HFFc6 (cell line): ENCODE data around the gene SNAP91. TPM values are rescaled to one million over a fixed set of nuclear protein-coding genes. Genes with fewer than 3 reads are reported as not detected.
"Not testable (repeated sequence)": the region's sequence is repeated elsewhere in the genome, so short reads cannot be mapped to it uniquely, and the experiment has no call there.

Source experiments
- DNase-seq: peaks from one replicate; pipeline ENCODE4 v3.0.0-alpha.2; 2018
- H3K27ac Mint-ChIP-seq: 2 replicates; pipeline ENCODE4 v1.8.0; 2020; ENCODE audit warnings: mild to moderate bottlenecking, mixed read lengths
- H3K27me3 Mint-ChIP-seq: 2 replicates; pipeline ENCODE4 v1.8.0; 2021; ENCODE audit warnings: mild to moderate bottlenecking, moderate library complexity, mixed read lengths; ENCODE audit not compliant: insufficient read depth
- H3K36me3 Mint-ChIP-seq: 2 replicates; pipeline ENCODE4 v1.8.0; 2021; ENCODE audit warnings: low read depth, mixed read lengths
- H3K4me1 Mint-ChIP-seq: 2 replicates; pipeline ENCODE4 v1.8.0; 2020; ENCODE audit warnings: low read depth, mixed read lengths
- H3K4me3 Mint-ChIP-seq: 2 replicates; pipeline ENCODE4 v1.8.0; 2020; ENCODE audit warnings: mild to moderate bottlenecking, moderate library complexity, mixed read lengths
- H3K9me3 Mint-ChIP-seq: 2 replicates; pipeline ENCODE4 v1.8.0; 2020; ENCODE audit warnings: mild to moderate bottlenecking, mixed read lengths
- long read RNA-seq: library from polyadenylated mRNA; unstranded; transcript quantifications from one replicate; pipeline ENCODE4 v2.0.0, GENCODE V29; 2019
- total RNA-seq, 6 experiments: library from RNA; stranded (reverse); fragmentation: NEBNext Ultra II Directional; extraction: Animal tissue kit (Norgen Biotek cat#: 25700); gene quantifications; 2 replicates in 1 of 6; 3 replicates in 5 of 6; pipeline ENCODE4 v1.2.3, GENCODE V29; 2021
- TF ChIP-seq, protein P1 (sequence below): fragments of 200-600 bp; sonication (generic); IDR thresholded peaks from 2 replicates; pipeline ENCODE4 v1.5.0; 2021; ENCODE audit warnings: antibody characterized with exemption, mild to moderate bottlenecking

Gene SNAP91, protein sequence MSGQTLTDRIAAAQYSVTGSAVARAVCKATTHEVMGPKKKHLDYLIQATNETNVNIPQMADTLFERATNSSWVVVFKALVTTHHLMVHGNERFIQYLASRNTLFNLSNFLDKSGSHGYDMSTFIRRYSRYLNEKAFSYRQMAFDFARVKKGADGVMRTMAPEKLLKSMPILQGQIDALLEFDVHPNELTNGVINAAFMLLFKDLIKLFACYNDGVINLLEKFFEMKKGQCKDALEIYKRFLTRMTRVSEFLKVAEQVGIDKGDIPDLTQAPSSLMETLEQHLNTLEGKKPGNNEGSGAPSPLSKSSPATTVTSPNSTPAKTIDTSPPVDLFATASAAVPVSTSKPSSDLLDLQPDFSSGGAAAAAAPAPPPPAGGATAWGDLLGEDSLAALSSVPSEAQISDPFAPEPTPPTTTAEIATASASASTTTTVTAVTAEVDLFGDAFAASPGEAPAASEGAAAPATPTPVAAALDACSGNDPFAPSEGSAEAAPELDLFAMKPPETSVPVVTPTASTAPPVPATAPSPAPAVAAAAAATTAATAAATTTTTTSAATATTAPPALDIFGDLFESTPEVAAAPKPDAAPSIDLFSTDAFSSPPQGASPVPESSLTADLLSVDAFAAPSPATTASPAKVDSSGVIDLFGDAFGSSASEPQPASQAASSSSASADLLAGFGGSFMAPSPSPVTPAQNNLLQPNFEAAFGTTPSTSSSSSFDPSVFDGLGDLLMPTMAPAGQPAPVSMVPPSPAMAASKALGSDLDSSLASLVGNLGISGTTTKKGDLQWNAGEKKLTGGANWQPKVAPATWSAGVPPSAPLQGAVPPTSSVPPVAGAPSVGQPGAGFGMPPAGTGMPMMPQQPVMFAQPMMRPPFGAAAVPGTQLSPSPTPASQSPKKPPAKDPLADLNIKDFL
- not detected for total RNA-seq
- long read RNA-seq, result 0 reads

DNA sequence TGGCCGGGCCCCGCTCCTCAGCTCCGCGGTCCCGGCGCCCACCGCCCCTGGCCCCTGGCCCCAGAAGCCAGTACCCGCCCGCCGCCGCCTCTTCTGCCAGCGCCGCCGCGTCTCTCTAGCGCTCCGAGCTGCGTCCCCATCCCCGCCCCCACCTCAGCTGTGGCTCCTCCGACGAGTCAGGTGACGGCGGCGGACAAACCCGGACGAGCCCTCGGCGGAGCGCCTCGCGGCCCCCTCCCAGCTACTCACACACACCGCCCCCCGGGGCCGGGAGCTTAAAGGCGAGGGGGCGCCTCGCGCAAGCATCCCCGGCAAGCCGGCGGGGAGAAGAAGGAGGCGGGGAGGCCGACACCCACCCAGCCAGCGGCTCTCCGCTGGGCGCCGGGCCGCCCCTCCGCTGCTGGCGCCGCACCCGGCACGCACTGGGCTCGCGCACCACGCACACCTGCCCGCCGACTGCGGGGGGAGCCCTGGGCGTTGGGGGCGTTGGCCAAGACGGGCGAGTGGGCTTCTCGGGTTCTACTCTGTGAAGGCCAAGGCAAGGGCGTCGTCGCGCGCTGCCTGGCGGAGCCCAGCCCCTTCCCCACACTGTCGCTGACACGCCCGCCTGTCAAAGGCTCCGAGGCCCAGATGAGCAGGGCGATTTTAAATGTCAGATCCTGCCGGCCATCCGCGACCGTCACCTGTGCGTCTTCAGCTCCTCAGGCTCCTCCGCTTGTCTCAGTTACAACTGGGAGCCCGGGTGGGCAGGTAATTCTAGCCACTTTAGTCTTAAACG lies at the start of gene SNAP91:
SNAP91 (minus strand) TSS at position 132 of the 778 bp plus-strand sequence. CDS start 1,174 bp downstream, outside the sequence.
- TF ChIP-seq, protein P1, sequence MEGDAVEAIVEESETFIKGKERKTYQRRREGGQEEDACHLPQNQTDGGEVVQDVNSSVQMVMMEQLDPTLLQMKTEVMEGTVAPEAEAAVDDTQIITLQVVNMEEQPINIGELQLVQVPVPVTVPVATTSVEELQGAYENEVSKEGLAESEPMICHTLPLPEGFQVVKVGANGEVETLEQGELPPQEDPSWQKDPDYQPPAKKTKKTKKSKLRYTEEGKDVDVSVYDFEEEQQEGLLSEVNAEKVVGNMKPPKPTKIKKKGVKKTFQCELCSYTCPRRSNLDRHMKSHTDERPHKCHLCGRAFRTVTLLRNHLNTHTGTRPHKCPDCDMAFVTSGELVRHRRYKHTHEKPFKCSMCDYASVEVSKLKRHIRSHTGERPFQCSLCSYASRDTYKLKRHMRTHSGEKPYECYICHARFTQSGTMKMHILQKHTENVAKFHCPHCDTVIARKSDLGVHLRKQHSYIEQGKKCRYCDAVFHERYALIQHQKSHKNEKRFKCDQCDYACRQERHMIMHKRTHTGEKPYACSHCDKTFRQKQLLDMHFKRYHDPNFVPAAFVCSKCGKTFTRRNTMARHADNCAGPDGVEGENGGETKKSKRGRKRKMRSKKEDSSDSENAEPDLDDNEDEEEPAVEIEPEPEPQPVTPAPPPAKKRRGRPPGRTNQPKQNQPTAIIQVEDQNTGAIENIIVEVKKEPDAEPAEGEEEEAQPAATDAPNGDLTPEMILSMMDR, result no peak
- Mint-ChIP-seq H3K36me3 (peaks cover 13% of the 10 kb centered on the region), H3K4me1 (no peaks in the 10 kb centered on the region), H3K9me3 (peaks cover 21% of the 10 kb centered on the region), H3K27ac (no peak within 1 kb of the TSS), H3K4me3 (no peak within 1 kb of the TSS), H3K27me3 (peaks cover 3% of the 10 kb centered on the region)
- no peak for DNase-seq

DNA sequence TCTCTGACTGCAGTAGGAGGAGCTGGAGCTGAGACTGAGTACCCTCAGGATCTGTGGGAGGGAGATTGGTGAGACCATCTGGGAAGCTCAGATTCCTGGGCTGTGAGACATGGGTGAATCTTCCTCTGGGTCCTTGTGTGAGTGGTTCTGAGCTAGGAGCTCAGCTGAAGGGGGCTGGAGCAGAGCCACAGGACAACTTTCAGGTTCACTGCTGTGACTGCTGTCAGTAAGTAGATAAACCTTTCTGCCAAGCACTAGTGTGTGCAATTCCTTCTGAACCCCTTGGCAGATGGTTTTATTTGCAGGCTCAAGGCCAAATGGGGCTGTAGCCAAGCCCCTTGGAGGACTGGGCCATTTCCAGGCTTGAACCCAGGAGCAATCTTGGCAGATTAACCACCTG lies 49.6 kb upstream of the SNAP91 start:
- no peaks in the 10 kb centered on the region for H3K27me3 Mint-ChIP-seq
- no peak for DNase-seq
- H3K9me3 Mint-ChIP-seq, result peaks cover 35% of the 10 kb centered on the region
- no peaks in the 10 kb centered on the region for H3K36me3 Mint-ChIP-seq
- no peak overlapping the region for H3K4me3 Mint-ChIP-seq
- no peak overlapping the region for H3K27ac Mint-ChIP-seq
- no peaks in the 10 kb centered on the region for H3K4me1 Mint-ChIP-seq
- TF ChIP-seq, protein P1, result no peak

DNA sequence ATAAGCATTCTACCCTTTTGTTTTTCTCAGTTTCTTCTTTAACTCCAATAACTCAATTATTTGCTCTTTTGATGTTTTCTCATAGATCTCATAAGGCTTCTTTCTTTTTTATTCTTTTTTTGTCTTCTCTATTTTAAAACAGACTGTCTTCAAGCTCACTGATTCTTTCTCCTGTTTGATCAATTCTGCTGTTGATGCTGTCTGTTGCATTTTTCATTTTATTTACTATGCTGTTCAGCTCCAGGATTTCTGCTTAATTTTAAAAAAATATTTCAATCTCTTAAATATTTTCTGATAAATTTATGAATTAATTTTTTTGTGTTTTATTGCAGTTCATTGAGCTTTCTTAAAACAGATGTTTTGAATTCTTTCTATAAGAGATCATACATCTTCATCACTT lies 48.1 kb upstream of the SNAP91 start:
- Mint-ChIP-seq H3K27ac (no peak overlapping the region), H3K36me3 (no peaks in the 10 kb centered on the region), H3K9me3 (peaks cover 45% of the 10 kb centered on the region), H3K4me1 (no peaks in the 10 kb centered on the region), H3K27me3 (no peaks in the 10 kb centered on the region), H3K4me3 (no peak overlapping the region)
- TF ChIP-seq, protein P1, result no peak
- no peak for DNase-seq

DNA sequence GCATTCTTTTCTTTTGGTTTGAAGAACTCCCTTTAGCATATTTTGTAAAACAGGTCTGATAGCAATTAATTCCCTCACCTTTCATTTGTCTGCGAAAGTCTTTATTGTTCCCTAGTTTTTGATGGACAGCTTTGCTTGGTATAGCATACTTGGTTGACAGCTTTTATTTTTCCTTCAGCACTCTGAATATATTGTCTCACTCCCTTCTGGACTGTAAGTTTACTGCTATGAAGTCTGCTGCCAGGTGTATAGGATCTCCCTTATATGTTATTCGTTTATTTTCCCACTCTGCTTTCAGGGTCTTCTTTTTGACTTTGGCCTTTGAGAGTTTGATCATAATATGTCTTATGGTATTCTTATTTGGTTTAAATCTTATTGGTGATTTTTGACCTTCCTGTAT lies 47.7 kb upstream of the SNAP91 start:
- Mint-ChIP-seq H3K4me1 (no peaks in the 10 kb centered on the region), H3K27ac (no peak overlapping the region), H3K4me3 (no peak overlapping the region), H3K9me3 (peaks cover 40% of the 10 kb centered on the region), H3K27me3 (no peaks in the 10 kb centered on the region), H3K36me3 (no peaks in the 10 kb centered on the region)
- TF ChIP-seq, protein P1, result no peak
- DNase-seq, result no peak

DNA sequence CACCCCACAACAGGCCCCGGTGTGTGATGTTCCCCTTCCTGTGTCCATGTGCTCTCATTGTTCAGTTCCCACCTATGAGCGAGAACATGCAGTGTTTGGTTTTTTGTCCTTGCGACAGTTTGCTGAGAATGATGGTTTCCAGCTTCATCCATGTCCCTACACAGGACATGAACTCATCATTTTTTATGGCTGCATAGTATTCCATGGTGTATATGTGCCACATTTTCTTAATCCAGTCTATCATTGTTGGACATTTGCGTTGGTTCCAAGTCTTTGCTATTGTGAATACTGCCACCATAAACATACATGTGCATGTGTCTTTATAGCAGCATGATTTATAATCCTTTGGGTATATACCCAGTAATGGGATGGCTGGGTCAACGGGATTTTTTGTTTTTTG lies 43.5 kb upstream of the SNAP91 start:
- H3K27ac Mint-ChIP-seq, H3K36me3 Mint-ChIP-seq, DNase-seq, H3K4me3 Mint-ChIP-seq, H3K4me1 Mint-ChIP-seq, H3K27me3 Mint-ChIP-seq: not testable (repeated sequence)
- H3K9me3 Mint-ChIP-seq, result peaks cover 46% of the 10 kb centered on the region
